Esophagus squamous epithelium (tissue), 5 donors: ENCODE results near the gene BANP. TPM values are rescaled to one million over a fixed set of nuclear protein-coding genes. Genes with fewer than 3 reads are reported as not detected.

Experiments
- DNase-seq: peaks from one replicate; lab custom pipeline; 2025; lab: John Stamatoyannopoulos, UW
- H3K27ac ChIP-seq, 4 donors: fragments of 200-600 bp; sonication (generic); one replicate each; pipeline ENCODE4 v1.5.1; 2016 to 2019; ENCODE audit warnings: mild to moderate bottlenecking in 1 of 4
- H3K27me3 ChIP-seq, 4 donors: fragments of 200-600 bp; sonication (generic); 1 replicate in 3 of 4; 2 replicates in 1 of 4; pipeline versions ENCODE4 v1.5.1 to v1.6.0; 2017 to 2021; ENCODE audit warnings: antibody characterized with exemption in 1 of 4
- H3K36me3 ChIP-seq, 3 donors: fragments of 200-600 bp; sonication (generic); one replicate each; pipeline ENCODE4 v1.5.1; 2016 to 2019
- H3K4me1 ChIP-seq, 3 donors: fragments of 200-600 bp; sonication (generic); one replicate each; pipeline ENCODE4 v1.5.1; 2017 to 2019
- H3K4me3 ChIP-seq, 4 donors: fragments of 200-600 bp; sonication (generic); 1 replicate in 3 of 4; 2 replicates in 1 of 4; pipeline ENCODE4 v1.5.1; 2016 to 2019; ENCODE audit warnings: mild to moderate bottlenecking in 2 of 4, moderate library complexity in 1 of 4
- H3K9me3 ChIP-seq, 3 donors: fragments of 200-600 bp; sonication (generic); one replicate each; pipeline ENCODE4 v1.5.1; 2016 to 2019
- CTCF ChIP-seq, 6 experiments: fragments of 450-650 bp in 4 of 6; fragments of 200-600 bp in 2 of 6; sonication (generic) in 2 of 6; IDR thresholded peaks; one replicate each; pipeline ENCODE4 v1.5.1; 2016 to 2019; ENCODE audit warnings: antibody characterized with exemption in 6 of 6, mild to moderate bottlenecking in 4 of 6, moderate library complexity in 4 of 6
- POLR2A ChIP-seq, 4 donors: fragments of 450-650 bp; IDR thresholded peaks; one replicate each; pipeline ENCODE4 v1.6.1; 2017; ENCODE audit warnings: antibody characterized with exemption in 4 of 4, mild to moderate bottlenecking in 4 of 4, moderate library complexity in 3 of 4
- WGBS, 2 donors: methylation state at CpG; one replicate each; pipeline ENCODE4 v1.1.5; 2018; 5-methylcytosine and 5-hydroxymethylcytosine counted together
- intact Hi-C: fragments of 100-400 bp; cut with DNase I; formaldehyde crosslinking; loops from one replicate; pipeline ENCODE4 v1.15.0; 2022
- total RNA-seq, 4 donors: library from RNA; depleted of rRNA; stranded (reverse); fragments of >200 nt; gene quantifications; one replicate each; pipeline ENCODE4 v1.1.0, GENCODE V29; 2016
- donor health status: DM: yes; HTN: yes; CAD: no.

The BANP gene
- total RNA-seq, 4 donors from 2014 or later: 13.8 to 19.9 (median 14.1) TPM

GRCh38 chr16:87921236-87921773 lies 29.9 kb upstream of the BANP start:
- WGBS, 2 donors: 31 to 63% methylated on average over 6 to 10 of the region's 13 CpGs
- Histone ChIP-seq H3K36me3 (no peaks in the 10 kb centered on the region), H3K4me3 (no peak overlapping the region), H3K4me1 (peaks cover 0 to 38% (median 9%) of the 10 kb centered on the region in 3 donors), H3K27me3 (peaks cover 0 to 24% (median 0%) of the 10 kb centered on the region in 4 donors), H3K9me3 (no peaks in the 10 kb centered on the region), H3K27ac (no peak overlapping the region)
- intact Hi-C loops: no loop called here
- no peak for DNase-seq
- TF ChIP-seq POLR2A (IDR thresholded peaks at IDR 0.05) (no peak), CTCF (IDR thresholded peaks at IDR 0.05) (no peak)

- peaks cover 0 to 34% (median 0%) of the 10 kb centered on the region in 4 donors for H3K27me3 ChIP-seq
- H3K9me3 ChIP-seq: no peaks in the 10 kb centered on the region
- DNase-seq: no peak
- WGBS, 2 donors: 83% methylated on average over 2 of the region's 14 CpGs; no CpG with 5 or more reads in 1 of the 2 donors
- H3K36me3 ChIP-seq: no peaks in the 10 kb centered on the region
- H3K4me3 ChIP-seq: no peak overlapping the region
- H3K4me1 ChIP-seq: peaks cover 0 to 37% (median 9%) of the 10 kb centered on the region in 3 donors
- TF ChIP-seq CTCF (IDR thresholded peaks at IDR 0.05) (no peak), POLR2A (IDR thresholded peaks at IDR 0.05) (no peak)
- H3K27ac ChIP-seq: no peak overlapping the region
- intact Hi-C loops: no loop called here
Observed at GRCh38 chr16:87922250-87922871, 28.9 kb upstream of the BANP start.

- H3K27me3 ChIP-seq: peaks cover 0 to 25% (median 0%) of the 10 kb centered on the region in 4 donors
- no peaks in the 10 kb centered on the region for H3K9me3 ChIP-seq
- H3K27ac ChIP-seq: no peak overlapping the region
- no peak for DNase-seq
- H3K4me3 ChIP-seq: no peak overlapping the region
- TF ChIP-seq CTCF (IDR thresholded peaks at IDR 0.05) (no peak), POLR2A (IDR thresholded peaks at IDR 0.05) (no peak)
- no peaks in the 10 kb centered on the region for H3K36me3 ChIP-seq
- 46 to 74% methylated on average over 9 to 16 of the region's 27 CpGs for WGBS, 2 donors
- H3K4me1 ChIP-seq: peaks cover 0 to 20% (median 7%) of the 10 kb centered on the region in 3 donors
- intact Hi-C loops: no loop called here
Observed at GRCh38 chr16:87924041-87924810, 27.0 kb upstream of the BANP start.

GRCh38 chr16:87924811-87925670 lies 26.2 kb upstream of the BANP start:
- H3K27ac ChIP-seq: no peak overlapping the region
- H3K36me3 ChIP-seq: no peaks in the 10 kb centered on the region
- TF ChIP-seq CTCF (IDR thresholded peaks at IDR 0.05) (no peak), POLR2A (IDR thresholded peaks at IDR 0.05) (no peak)
- H3K9me3 ChIP-seq: no peaks in the 10 kb centered on the region
- intact Hi-C loops: no loop called here
- H3K27me3 ChIP-seq: peaks cover 0 to 27% (median 0%) of the 10 kb centered on the region in 4 donors
- peaks cover 0 to 20% (median 7%) of the 10 kb centered on the region in 3 donors for H3K4me1 ChIP-seq
- H3K4me3 ChIP-seq: no peak overlapping the region
- 47 to 59% methylated on average over 6 to 25 of the region's 26 CpGs for WGBS, 2 donors
- DNase-seq: no peak
